Measurements from ENCODE around the gene LTBP1. TPM values are rescaled to one million over a fixed set of nuclear protein-coding genes. Genes with fewer than 3 reads are reported as not detected.

The LTBP1 gene
- total RNA-seq, 2 experiments from 2014 or later: 61.1 to 82.6 TPM

DNA sequence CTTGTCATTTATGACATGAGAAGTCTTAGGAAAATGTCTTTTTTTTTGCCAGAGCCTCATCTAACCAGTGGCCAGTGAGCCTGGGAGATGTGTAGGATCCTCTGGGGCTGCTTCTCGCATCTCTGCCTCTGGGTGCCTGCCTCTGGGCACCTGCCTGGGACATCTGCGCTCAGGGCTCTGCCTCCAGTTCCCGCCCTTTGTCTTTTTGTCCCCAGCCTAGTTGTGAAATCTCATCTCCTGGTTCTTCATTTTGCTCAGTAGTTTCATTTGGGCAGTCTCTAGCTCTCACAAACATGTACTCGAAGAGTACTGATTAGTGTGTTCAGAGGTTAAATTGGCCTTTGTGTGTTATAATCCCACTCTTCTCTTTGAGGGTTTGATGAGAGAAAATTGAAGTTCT lies 92.0 kb downstream of the LTBP1 start:
- Histone ChIP-seq H3K9me3 (ENCODE audit: low read length) (no peaks in the 10 kb centered on the region), H3K9me2 (ENCODE audit: insufficient read depth, low read length) (no peaks in the 10 kb centered on the region), H3K4me2 (ENCODE audit: low read length) (peak overlapping the region; percentile 16; the same call in 1 of the 2 replicates), H3K4me3 (ENCODE audit: low read depth, low read length, poor library complexity, severe bottlenecking) (no peak overlapping the region), H3K27ac (ENCODE audit: low read depth, low read length, poor library complexity, severe bottlenecking) (no peak overlapping the region), H3K36me3 (ENCODE audit: insufficient read depth, low read length) (peaks cover 63% of the 10 kb centered on the region), H4K20me1 (ENCODE audit: insufficient read depth, low read length) (no peaks in the 10 kb centered on the region), H3K79me2 (ENCODE audit: insufficient read depth, low read depth, low read length) (peaks cover 34% of the 10 kb centered on the region; the same call in 1 of the 2 replicates), H3K4me1 (ENCODE audit: insufficient read depth, low read length, poor library complexity, severe bottlenecking) (peaks cover 20% of the 10 kb centered on the region), H2AFZ (ENCODE audit: low read length) (no peak overlapping the region)
- TF ChIP-seq EZH2phosphoT487 (IDR thresholded peaks at IDR 0.05; ENCODE audit: borderline replicate concordance, low read depth, low read length): no peak
- TF ChIP-seq, protein P1, sequence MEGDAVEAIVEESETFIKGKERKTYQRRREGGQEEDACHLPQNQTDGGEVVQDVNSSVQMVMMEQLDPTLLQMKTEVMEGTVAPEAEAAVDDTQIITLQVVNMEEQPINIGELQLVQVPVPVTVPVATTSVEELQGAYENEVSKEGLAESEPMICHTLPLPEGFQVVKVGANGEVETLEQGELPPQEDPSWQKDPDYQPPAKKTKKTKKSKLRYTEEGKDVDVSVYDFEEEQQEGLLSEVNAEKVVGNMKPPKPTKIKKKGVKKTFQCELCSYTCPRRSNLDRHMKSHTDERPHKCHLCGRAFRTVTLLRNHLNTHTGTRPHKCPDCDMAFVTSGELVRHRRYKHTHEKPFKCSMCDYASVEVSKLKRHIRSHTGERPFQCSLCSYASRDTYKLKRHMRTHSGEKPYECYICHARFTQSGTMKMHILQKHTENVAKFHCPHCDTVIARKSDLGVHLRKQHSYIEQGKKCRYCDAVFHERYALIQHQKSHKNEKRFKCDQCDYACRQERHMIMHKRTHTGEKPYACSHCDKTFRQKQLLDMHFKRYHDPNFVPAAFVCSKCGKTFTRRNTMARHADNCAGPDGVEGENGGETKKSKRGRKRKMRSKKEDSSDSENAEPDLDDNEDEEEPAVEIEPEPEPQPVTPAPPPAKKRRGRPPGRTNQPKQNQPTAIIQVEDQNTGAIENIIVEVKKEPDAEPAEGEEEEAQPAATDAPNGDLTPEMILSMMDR (conservative IDR thresholded peaks at IDR 0.05; ENCODE audit: low read length): no peak
- peak; percentile 52 for DNase-seq (ENCODE audit: low spot score)
- POLR2A ChIA-PET: interaction anchor here (1.2 kb wide), 1 partner anchor 12 kb away, joined by 5 read pairs; no protein-coding TSS in a partner anchor
- intact Hi-C loops (cut with micrococcal nuclease; ENCODE audit: unreplicated experiment): loop anchor here (2.0 to 5.0 kb wide), 3 partner anchors 48 to 334 kb away; no protein-coding TSS in a partner anchor
- BruUV-seq (replicated peaks): no TSS peak
- CTCF ChIA-PET (ENCODE audit: unreplicated experiment): no interaction called here

DNA sequence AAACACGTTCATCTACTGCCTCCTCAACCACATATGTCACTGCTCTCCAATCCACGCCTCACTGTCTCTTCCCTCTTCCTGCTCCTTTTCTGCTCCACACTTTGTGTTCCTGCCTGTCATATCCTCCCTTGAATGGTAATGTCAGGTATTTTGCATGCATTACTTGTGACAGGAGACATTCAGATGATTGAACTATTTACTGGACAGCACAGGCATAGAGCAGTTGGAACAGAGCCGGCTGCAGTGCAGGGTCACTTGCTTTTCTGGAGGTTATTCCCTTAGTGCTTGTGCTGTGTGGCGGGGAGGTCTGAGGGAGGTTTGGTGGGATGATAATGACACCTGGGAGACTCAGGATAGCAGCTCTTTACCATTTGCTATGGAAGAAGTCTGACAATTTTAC lies 93.8 kb downstream of the LTBP1 start:
- intact Hi-C loops (cut with micrococcal nuclease; ENCODE audit: unreplicated experiment): no loop called here
- no peaks in the 10 kb centered on the region for H3K9me2 ChIP-seq (ENCODE audit: insufficient read depth, low read length)
- peaks cover 49% of the 10 kb centered on the region for H3K36me3 ChIP-seq (ENCODE audit: insufficient read depth, low read length)
- ChIA-PET CTCF (ENCODE audit: unreplicated experiment) (interaction anchor here (1.1 kb wide), 1 partner anchor 46 kb away, joined by 6 read pairs; no protein-coding TSS in a partner anchor), POLR2A (no interaction called here)
- no peak overlapping the region for H3K27ac ChIP-seq (ENCODE audit: low read depth, low read length, poor library complexity, severe bottlenecking)
- H3K4me3 ChIP-seq (ENCODE audit: low read depth, low read length, poor library complexity, severe bottlenecking): no peak overlapping the region
- BruUV-seq (replicated peaks): no TSS peak
- DNase-seq (ENCODE audit: low spot score): no peak
- no peak for TF ChIP-seq EZH2phosphoT487 (IDR thresholded peaks at IDR 0.05; ENCODE audit: borderline replicate concordance, low read depth, low read length)
- TF ChIP-seq, protein P1 (conservative IDR thresholded peaks at IDR 0.05; ENCODE audit: low read length): no peak
- no peak overlapping the region for H3K4me2 ChIP-seq (ENCODE audit: low read length)
- H3K4me1 ChIP-seq (ENCODE audit: insufficient read depth, low read length, poor library complexity, severe bottlenecking): peaks cover 16% of the 10 kb centered on the region
- no peaks in the 10 kb centered on the region for H4K20me1 ChIP-seq (ENCODE audit: insufficient read depth, low read length)
- H2AFZ ChIP-seq (ENCODE audit: low read length): no peak overlapping the region
- peaks cover 24% of the 10 kb centered on the region; the same call in 1 of the 2 replicates for H3K79me2 ChIP-seq (ENCODE audit: insufficient read depth, low read depth, low read length)
- no peaks in the 10 kb centered on the region for H3K9me3 ChIP-seq (ENCODE audit: low read length)

DNA sequence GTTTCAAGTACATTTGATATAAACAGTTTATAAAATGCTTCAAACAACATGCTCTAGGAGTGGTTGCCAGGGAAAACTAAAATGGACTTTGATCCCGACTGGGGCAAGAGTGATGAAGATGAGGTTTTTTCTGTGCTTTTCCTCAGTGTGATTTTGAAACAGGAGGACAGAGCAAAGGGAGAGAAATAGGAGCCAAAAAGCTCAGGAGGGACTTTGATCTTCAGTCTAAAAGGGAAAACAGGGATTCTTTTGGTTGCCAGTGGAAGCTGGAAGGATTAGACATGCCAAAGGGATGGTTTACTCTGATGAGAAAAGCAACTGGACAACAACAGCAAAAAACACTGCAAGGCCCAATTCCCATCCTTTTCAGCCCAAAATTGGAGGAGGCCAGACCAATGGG lies 95.5 kb downstream of the LTBP1 start:
- Histone ChIP-seq H3K9me2 (ENCODE audit: insufficient read depth, low read length) (no peaks in the 10 kb centered on the region), H3K4me3 (ENCODE audit: low read depth, low read length, poor library complexity, severe bottlenecking) (no peak overlapping the region), H3K36me3 (ENCODE audit: insufficient read depth, low read length) (peaks cover 36% of the 10 kb centered on the region), H3K4me2 (ENCODE audit: low read length) (no peak overlapping the region), H3K4me1 (ENCODE audit: insufficient read depth, low read length, poor library complexity, severe bottlenecking) (peaks cover 16% of the 10 kb centered on the region), H4K20me1 (ENCODE audit: insufficient read depth, low read length) (no peaks in the 10 kb centered on the region), H2AFZ (ENCODE audit: low read length) (no peak overlapping the region), H3K9me3 (ENCODE audit: low read length) (no peaks in the 10 kb centered on the region), H3K27ac (ENCODE audit: low read depth, low read length, poor library complexity, severe bottlenecking) (no peak overlapping the region), H3K79me2 (ENCODE audit: insufficient read depth, low read depth, low read length) (peaks cover 10% of the 10 kb centered on the region; the same call in 1 of the 2 replicates)
- CTCF ChIA-PET (ENCODE audit: unreplicated experiment): no interaction called here
- BruUV-seq (replicated peaks): no TSS peak
- DNase-seq (ENCODE audit: low spot score): no peak
- intact Hi-C loops (cut with micrococcal nuclease; ENCODE audit: unreplicated experiment): no loop called here
- POLR2A ChIA-PET: interaction anchor here (0.6 to 1.4 kb wide), 4 partner anchors 8 to 314 kb away, joined by 3 to 5 read pairs (median 4); no protein-coding TSS in a partner anchor
- no peak for TF ChIP-seq EZH2phosphoT487 (IDR thresholded peaks at IDR 0.05; ENCODE audit: borderline replicate concordance, low read depth, low read length)
- TF ChIP-seq, protein P1 (conservative IDR thresholded peaks at IDR 0.05; ENCODE audit: low read length): no peak
